Fibroblast of upper back skin (primary cell): ENCODE data around the gene SNAPC4.
"Not testable (repeated sequence)": the region's sequence is repeated elsewhere in the genome, so short reads cannot be mapped to it uniquely, and the experiment has no call there.

Source experiments
- DNase-seq: peaks from one replicate; pipeline ENCODE4 v3.0.0-alpha.2; 2013

Gene SNAPC4

DNA sequence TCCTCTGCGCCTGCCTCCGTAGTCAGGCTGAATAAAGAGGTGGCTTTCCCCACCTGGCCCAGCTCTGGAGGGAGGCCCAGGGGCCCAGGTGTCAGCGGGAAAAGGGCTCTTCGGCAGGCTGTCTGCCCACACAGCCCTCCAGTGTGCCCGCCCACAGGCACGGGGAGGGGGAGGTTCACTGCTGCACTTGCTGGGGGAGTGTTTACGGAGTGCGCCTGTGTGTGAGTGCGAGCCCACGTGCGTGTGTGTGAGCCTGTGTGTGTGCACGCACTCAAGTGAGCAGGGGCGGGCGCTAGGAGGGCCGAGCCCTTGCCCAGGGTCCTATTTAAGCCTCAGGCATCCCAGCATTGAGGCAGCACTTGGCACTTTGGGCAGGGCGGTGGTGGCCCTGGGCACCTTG, 47.3 kb downstream of the SNAPC4 start:
- DNase-seq: no peak

DNA sequence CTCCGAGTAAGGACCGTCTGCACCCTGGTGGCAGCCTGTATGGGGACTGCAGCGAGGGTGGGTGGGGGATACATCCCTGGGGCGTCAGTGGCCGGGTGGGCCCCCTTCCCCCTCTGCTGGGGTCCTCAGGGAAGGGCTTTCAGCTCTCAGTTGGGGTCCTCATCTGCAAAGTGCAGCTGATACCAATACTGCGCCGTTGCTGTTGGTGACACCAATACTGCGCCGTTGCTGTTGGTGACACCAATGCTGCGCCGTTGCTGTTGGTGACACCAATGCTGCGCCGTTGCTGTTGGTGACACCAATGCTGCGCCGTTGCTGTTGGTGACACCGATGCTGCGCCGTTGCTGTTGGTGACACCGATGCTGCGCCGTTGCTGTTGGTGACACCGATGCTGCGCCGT, 48.1 kb downstream of the SNAPC4 start:
- DNase-seq: not testable (repeated sequence)

DNA sequence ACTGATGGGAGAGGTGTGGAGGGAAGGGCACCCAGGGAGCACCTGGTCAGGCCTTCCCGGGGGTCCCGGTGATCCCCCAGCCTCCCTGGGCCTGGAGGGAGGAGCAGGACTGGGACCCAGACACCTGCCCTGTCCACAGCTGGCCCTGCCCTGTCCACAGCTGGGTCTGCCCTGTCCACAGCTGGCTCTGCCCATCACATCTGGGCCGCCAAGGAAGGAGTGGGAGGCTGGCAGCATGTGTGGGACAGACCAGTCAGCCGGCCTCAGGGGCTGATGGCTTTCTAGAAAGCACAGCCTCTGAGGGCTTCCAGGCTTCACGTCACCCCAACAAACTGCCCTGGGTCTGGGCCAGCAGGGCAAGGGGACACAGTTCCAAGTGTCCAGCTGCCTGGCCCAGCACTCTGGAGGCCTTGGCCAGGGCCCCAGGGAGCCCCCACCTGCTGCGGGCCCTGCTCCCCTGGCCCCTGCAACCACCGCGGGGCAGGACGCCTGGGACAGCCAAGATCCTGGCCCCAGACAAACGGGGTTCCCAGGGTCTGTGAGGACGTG, 48.6 kb downstream of the SNAPC4 start:
- no peak for DNase-seq
